GM06990 (cell line): ENCODE measurements around the gene HSF2.

ENCODE experiments used
- DNase-seq: peaks from one replicate; pipeline ENCODE4 v3.0.0-alpha.2; 2011; ENCODE audit not compliant: insufficient read length; ENCODE audit errors: extremely low read depth
- H3K27me3 ChIP-seq: replicated peaks from 2 replicates; pipeline ENCODE4 v1.6.0; 2011; ENCODE audit warnings: low read length; ENCODE audit not compliant: control insufficient read depth, insufficient read depth
- H3K36me3 ChIP-seq: 2 replicates; pipeline ENCODE4 v1.5.1; 2011; ENCODE audit warnings: low read length; ENCODE audit not compliant: control insufficient read depth, insufficient read depth
- H3K4me3 ChIP-seq: replicated peaks from 2 replicates; pipeline ENCODE4 v1.5.1; 2011; ENCODE audit warnings: low read depth, mild to moderate bottlenecking, control low read depth, low read length
- TF ChIP-seq, protein P1 (sequence below): IDR thresholded peaks from 2 replicates; pipeline ENCODE4 v1.5.1; 2011; ENCODE audit warnings: low read length, control low read depth, mild to moderate bottlenecking, inconsistent platforms; ENCODE audit not compliant: insufficient read depth, poor library complexity, severe bottlenecking

HSF2 gene

DNA sequence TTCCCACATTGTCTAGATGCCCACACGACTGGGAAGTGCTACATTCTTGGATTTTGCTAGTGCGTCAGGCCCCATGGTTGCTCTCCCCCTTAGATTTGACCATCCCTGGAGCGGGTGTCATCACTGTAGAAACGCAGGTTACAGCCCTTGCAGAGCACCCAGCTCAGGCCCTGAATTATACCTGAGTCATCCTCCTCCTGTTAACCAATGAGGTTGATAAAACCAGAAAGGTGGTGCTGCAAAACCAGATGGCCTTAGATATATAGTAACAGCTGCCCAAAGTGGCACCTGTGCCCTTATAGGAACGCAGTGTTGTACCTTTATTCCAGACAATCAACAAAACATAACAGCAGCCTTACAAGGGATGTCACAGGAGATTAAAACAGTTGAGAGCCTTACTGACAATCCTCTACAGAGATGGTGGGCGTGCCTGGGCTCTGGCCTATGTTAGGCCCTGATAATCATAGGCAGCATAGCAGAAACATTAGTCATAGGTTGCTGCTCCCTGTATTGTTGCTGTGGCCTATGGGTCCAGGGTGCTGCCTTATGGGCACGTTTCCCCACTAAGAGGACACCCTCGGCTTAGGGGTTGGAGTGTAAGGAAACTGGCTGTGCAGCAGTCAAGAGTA lies 33.6 kb upstream of the HSF2 start:
- no peak for DNase-seq
- TF ChIP-seq, protein P1, sequence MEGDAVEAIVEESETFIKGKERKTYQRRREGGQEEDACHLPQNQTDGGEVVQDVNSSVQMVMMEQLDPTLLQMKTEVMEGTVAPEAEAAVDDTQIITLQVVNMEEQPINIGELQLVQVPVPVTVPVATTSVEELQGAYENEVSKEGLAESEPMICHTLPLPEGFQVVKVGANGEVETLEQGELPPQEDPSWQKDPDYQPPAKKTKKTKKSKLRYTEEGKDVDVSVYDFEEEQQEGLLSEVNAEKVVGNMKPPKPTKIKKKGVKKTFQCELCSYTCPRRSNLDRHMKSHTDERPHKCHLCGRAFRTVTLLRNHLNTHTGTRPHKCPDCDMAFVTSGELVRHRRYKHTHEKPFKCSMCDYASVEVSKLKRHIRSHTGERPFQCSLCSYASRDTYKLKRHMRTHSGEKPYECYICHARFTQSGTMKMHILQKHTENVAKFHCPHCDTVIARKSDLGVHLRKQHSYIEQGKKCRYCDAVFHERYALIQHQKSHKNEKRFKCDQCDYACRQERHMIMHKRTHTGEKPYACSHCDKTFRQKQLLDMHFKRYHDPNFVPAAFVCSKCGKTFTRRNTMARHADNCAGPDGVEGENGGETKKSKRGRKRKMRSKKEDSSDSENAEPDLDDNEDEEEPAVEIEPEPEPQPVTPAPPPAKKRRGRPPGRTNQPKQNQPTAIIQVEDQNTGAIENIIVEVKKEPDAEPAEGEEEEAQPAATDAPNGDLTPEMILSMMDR: no peak
- Histone ChIP-seq H3K27me3 (no peaks in the 10 kb centered on the region), H3K36me3 (no peaks in the 10 kb centered on the region), H3K4me3 (no peak overlapping the region)

DNA sequence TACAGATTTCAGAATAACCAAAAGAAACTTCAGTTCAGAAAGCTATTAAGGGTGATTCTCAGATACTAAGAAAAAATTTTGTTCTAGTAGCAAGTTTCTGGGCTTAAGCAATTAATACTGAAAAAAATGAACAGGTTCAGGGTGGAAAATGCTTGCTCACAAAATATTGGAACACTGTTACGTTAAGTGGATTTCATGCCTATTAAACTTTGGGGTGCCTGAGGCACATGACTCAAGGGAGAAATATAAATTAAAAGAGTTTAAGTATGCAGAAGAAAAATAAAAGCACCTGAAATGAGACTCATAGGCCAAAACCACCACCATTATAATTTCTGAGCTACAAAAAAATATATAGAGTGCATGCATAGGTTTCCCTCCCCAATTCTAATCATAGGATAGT lies 32.3 kb upstream of the HSF2 start:
- Histone ChIP-seq H3K4me3 (no peak overlapping the region), H3K36me3 (no peaks in the 10 kb centered on the region), H3K27me3 (no peaks in the 10 kb centered on the region)
- TF ChIP-seq, protein P1: no peak
- DNase-seq: no peak

DNA sequence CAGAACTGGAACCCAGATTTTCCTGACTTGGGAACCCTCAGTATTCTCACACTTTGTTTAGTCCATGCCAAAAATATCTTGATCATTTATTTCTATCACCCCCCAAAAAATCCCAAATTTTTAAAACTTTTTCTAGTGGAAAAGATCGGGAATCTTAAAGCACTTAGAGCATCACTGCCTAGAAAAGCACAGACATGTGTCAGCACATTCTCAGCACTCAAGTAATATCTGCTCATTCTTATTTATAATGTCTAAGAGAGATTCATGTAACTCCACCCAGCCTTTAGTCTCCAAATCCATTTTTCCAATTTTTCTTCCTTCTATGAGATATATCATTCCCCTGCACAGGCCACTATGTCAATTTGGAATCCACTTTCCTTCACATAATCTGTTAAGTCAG lies 29.9 kb upstream of the HSF2 start:
- H3K36me3 ChIP-seq: no peaks in the 10 kb centered on the region
- H3K27me3 ChIP-seq: no peaks in the 10 kb centered on the region
- no peak overlapping the region for H3K4me3 ChIP-seq
- TF ChIP-seq, protein P1: no peak
- no peak for DNase-seq

DNA sequence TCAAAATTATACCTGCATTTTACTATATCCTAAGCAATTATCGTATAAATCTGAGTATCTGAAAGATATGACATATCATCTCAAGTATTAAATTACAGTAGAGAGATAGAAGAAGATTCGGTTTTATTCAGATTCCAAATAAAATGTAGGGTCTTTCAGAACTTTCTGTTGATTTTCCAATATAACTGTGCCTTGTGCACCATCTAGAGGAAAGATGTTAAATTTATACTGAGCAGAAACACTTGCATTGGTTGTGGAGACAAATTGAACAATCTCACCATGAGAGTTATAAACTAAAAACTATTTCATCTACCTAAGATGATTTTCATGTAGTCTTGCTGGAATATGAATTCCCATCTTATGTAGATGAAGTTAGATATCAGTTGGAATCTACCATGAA lies 26.8 kb upstream of the HSF2 start:
- TF ChIP-seq, protein P1: no peak
- no peak for DNase-seq
- H3K4me3 ChIP-seq: no peak overlapping the region
- no peaks in the 10 kb centered on the region for H3K27me3 ChIP-seq
- no peaks in the 10 kb centered on the region for H3K36me3 ChIP-seq

DNA sequence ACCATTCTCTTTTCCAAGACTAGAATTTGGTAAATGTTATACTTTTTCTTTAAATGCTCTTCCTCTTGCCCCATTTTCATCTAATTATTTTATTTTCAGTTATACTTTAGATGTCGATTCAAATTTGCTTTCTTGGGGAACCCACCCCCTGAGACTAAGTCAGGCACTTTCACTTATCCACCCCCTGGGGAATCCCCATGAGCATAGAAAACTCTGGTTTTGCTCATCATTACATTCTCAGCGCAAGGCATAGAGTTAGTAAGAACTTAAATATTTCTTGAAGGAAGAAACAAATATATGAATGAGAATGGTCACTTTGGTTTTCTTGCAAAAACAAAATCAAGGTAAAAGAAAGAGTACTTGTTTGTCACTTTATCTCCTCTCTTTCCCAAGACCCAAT lies 25.1 kb upstream of the HSF2 start:
- no peak for DNase-seq
- Histone ChIP-seq H3K27me3 (no peaks in the 10 kb centered on the region), H3K4me3 (no peak overlapping the region), H3K36me3 (no peaks in the 10 kb centered on the region)
- TF ChIP-seq, protein P1: no peak

DNA sequence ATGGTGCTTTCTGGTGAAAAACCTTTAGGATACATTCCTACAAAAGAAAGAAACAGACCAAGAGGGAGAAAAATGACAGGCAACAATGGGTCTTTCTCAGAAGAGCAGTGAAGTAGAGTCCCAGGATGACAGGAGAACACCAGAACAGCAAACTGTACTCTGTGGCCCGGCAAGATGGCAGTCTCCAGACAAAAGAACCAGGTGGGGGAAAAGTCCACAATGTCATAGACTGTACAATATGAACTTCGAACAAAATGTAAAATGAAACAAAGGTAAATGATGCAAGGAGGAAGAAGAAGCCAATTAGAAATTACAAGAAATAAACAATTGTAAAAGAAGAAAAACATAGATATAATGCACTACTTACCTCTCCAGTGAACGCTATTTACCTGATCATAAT lies 23.2 kb upstream of the HSF2 start:
- DNase-seq: no peak
- Histone ChIP-seq H3K4me3 (no peak overlapping the region), H3K27me3 (no peaks in the 10 kb centered on the region), H3K36me3 (no peaks in the 10 kb centered on the region)
- TF ChIP-seq, protein P1: no peak
